Panc1 (cell line): ENCODE data around the gene HS6ST3.

ENCODE experiments used
- CTCF ChIP-seq: fragments of 450-650 bp; IDR thresholded peaks from 2 replicates; pipeline ENCODE4 v1.5.1; 2017; ENCODE audit warnings: mild to moderate bottlenecking
- POLR2AphosphoS5 ChIP-seq: IDR thresholded peaks from 2 replicates; pipeline ENCODE4 v1.6.1; 2012; ENCODE audit warnings: mild to moderate bottlenecking, low read depth, low read length, moderate library complexity
- REST ChIP-seq, 2 experiments: IDR thresholded peaks; 2 replicates each; pipeline ENCODE4 v1.6.1; 2011 to 2012; ENCODE audit warnings: low read depth in 2 of 2, control low read depth in 1 of 2, low read length in 1 of 2, mild to moderate bottlenecking in 1 of 2, moderate library complexity in 1 of 2; ENCODE audit not compliant: insufficient read depth in 1 of 2
- SIN3A ChIP-seq: IDR thresholded peaks from 2 replicates; pipeline ENCODE4 v1.6.1; 2012; ENCODE audit warnings: low read depth, mild to moderate bottlenecking, low read length, moderate library complexity, borderline replicate concordance; ENCODE audit not compliant: insufficient read depth
- TCF7L2 ChIP-seq: IDR thresholded peaks from 2 replicates; pipeline ENCODE4 v1.6.1; 2011; ENCODE audit warnings: mild to moderate bottlenecking, low read depth, low read length, inconsistent platforms

- TF ChIP-seq SIN3A (no peak), POLR2AphosphoS5 (no peak), CTCF (no peak), TCF7L2 (no peak), REST (IDR thresholded peaks at IDR 0.05; ENCODE audit: insufficient read depth in 1 of 2, low read depth in 2 of 2, low read length in 1 of 2) (no peak)
These were observed 572.1 kb downstream of the HS6ST3 start for GRCh38 chr13:96662036-96662435.
